SIG-M5 treated with dmso at 0.1 percent for 504 hours (cell line): ENCODE measurements around the gene ESD.
"Not testable (repeated sequence)": the region's sequence is repeated elsewhere in the genome, so short reads cannot be mapped to it uniquely, and the experiment has no call there.

Source experiments
- DNase-seq: peaks from one replicate; lab custom pipeline; 2025; ENCODE audit not compliant: unreplicated experiment; lab: John Stamatoyannopoulos, UW

ESD gene

DNA sequence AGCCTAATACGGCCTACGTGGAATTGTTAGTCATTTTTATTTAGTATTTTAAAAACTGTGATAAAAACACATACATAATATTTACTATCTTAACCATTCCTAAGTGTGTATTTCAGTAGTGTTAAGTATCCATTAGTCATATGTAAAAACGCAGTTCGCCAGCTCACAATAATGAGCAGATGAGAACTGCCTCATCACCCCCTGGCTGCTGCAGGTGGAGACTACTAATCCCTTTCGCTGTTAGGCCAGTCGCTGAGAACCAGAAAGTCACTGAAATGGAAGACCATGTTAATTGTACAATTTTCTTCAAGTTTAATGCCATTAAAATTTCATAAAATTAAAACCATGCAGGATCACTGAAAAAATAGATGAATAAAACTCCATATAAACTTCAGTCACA lies 1.6 kb downstream of the ESD start:
- DNase-seq = no peak

DNA sequence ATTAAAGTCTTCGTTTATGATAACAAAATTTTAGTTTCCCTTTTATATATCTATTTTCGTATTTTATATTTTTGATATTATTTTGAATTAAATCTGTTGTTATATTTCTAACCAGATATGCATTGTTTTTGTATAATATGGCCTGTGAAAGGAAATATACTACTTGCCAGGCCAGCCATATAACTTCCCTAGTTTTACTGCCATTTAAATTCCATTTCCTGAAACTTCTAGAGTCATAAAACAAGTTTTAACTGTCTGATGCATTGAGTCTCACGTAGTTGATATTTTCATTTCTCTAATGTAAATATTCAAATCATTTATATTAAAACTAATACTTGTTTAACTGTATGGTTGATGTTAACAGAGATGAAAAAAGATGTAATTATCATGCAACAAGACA lies 13.5 kb downstream of the ESD start:
- DNase-seq = no peak

DNA sequence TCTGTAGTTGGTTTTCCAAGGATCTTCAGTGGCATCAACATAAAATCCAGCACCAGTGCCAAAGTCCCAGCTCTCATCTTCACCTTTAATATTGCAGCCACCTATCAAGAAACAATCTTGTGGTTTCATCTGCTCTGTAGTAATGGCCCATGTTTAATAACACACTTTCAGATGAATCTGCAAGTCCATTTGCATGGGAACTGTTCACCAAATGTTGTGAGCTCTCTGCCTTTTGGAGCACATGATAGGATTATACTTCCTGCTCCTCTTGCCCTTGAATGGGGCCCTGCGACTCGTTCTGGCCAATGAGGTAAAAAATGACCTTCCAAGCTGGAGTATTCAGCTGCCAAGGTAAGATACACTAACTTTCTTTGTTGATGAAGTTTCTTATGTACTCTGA lies 14.3 kb downstream of the ESD start:
- DNase-seq = no peak

DNA sequence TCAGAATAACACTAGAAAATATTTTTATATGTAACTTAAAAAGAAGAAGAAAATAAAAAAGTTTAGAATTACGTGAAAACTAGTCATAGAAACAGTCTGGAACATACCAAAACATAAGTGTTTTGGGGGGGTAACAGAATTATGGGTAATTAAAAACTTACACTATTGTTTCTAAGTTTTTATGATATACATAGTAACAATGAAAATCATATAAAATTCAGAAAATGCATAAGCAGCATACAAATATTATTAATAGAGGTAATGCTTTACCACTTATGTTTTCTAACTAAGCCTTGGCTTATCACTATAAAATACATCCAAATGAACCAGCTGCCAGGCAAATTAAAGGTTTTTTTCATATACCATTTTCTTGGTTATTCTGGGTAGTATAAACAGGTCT lies 14.9 kb downstream of the ESD start:
- no peak for DNase-seq

DNA sequence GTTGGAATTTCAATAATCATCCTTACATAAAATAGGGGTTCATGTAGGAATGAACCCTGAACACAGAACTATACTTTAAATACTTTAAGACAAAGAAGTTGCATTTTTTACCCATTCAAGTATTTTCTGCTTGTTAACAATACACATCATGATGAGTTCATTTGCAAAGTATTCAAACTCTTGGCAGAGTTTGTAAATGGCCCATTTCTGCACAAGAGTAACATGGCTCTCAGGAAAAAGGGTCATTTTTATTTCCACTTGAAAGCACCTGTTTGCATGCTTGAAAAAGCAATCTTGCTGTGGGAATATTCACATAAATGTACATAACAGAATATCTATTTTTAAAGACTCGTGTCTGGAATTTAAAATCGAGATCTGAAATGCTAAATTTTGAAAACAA lies 18.1 kb downstream of the ESD start:
- no peak for DNase-seq

DNA sequence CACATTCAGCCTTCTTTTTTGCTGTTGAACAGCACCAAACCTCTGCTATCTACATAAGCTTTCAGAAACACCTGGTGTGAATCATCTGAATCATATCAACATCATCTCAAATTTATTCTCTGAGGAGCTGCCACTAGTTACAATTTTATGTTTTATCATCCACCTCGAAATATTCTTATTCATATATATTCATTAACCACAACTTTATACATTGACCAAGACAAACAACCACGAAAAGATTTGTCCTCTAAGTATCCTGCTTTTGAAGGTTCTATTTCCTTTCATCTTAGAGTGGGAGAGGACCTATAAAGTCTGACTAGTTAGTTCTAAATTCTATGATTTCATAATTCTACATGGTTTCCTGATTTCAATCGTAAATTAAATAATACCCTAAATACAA lies 18.9 kb downstream of the ESD start:
- no peak for DNase-seq

DNA sequence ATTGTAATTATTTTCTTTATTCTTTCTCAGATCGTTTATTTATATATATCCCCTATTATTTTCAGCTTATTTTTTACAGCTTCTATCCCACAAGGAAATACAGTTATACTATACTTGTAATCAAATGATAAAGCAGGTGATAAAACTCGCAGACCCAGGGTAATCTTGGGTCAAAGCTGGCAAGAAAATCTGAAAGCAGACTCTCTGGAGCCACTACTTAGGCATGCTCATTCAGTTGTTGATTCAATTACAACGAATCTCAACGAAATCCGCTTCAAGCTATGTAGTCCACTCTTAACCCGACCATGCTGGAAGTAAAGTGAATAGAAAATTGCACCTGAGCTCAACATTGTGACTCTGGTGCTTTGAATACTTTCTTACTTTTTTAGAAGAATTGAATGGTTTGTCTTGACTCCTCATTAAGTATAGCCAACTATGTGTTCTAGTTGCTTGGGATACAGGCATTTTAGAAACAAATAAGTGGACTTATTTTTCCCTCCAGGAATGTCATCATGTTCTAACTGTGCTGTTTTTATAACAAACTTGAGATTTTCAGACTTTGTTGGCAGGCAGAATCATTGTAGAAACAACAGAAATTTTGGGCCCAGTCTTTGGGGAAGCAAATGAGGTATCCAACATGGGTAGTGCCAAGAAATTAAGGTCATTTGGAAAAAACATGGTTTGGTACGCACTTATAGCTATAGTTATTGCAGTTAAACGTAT lies 21.4 kb downstream of the ESD start:
- DNase-seq = no peak

DNA sequence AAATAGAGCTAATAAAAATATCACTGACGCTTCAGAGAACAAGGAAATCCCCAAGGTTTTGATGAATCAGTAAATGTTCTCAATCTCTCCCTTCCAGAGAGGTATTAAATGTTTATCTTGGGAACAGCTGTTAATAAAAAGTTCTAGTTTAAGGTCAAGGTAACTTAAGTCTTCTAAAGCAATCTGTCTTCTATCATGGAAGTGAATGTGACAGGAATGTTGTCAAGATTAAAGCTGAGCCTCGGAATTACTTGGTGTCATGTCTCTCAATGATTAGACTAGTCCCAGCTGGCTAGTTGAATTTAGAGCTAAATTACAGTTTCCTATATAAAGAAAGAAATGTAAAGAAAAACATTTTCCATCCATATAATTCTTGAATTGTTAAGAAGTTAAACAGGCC lies 23.4 kb downstream of the ESD start:
- no peak for DNase-seq

DNA sequence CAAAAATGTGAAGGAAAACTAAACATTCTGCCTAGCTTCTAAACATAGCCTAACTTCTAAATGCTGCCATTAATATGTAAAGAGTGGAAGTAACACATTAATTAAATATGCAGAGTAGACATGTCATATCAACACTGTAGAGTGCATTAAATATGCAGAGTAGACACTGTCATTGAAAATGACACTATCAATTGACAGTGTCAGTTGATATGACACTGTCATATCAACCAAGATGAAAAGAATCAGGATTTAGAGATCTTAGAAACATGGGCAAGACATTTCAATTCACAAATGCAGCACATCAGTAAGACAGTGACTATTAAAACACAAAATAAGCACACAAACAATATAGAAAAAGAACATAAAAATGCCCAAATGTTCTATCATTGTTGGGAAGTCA lies 25.3 kb downstream of the ESD start:
- DNase-seq = no peak

DNA sequence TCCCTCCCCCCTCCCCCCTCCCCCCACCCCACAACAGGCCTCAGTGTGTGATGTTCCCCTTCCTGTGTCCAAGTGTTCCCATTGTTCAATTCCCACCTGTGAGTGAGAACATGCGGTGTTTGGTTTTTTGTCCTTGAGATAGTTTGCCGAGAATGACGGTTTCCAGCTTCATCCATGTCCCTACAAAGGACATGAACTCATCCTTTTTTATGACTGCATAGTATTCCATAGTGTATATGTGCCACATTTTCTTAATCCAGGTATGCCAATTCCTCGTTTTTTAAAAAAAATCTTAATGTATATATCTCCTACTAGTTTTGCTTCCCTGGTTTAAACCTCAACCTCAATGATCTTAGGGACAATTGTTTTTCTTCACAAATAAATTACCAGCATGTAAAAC lies 27.0 kb downstream of the ESD start:
- DNase-seq = not testable (repeated sequence)

DNA sequence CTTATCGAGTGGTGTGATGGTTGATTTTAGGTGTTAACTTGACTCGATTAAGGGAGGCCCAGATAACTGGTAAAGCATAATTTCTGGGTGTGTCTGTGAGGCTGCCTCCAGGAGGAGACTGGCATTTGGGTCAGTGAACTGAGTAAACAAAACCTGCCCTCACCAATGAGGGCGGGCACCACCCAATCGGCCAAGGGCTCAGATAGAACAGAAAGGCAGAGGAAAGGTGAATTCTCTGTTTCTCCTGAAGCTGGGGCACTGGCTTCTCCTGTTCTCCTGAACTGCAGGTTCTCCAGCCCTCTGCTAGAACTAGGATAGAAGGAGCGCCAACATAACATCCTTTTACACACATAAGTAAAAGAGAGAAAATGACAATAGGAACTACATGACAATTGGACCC lies 35.1 kb downstream of the ESD start:
- DNase-seq = no peak

DNA sequence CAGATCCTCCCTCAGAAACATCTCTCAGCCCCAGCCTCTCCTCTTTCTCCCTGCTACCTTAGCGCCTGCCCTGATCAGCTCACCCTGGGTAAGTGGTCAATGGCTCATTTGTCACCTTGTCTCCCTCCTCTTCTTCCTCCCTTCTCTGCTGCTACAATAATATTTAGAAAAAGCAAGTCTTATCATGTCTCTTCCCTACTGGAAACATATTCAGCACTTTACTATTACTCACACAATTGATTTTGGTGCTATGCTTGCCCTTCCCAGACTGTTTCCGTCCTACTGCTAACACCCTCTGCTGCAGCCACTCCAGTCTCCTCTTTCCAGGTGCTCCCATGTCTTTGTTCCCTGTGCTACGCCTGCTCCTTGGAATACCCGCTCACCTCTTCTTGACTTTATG lies 35.8 kb downstream of the ESD start:
- DNase-seq = no peak

DNA sequence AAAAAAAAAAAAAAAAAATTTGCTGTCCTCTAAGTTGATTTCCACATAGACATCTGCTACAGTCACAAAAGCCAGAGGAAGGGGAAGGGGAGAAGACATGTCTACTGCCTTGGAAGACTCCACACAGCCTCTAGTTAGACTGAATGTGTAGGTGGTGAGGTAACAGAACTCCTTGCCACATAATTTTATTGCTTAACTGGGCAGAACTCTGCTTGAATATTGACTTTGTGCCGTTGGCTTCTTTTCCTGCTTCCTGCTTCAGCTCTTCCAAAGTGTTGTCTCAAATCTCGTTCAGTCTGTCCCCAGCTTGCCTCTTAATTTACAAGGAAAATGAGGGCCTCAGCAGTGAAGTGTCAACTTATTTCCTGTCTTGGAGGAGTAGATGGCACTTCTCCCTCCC lies 37.1 kb downstream of the ESD start:
- DNase-seq = peak; percentile 95

DNA sequence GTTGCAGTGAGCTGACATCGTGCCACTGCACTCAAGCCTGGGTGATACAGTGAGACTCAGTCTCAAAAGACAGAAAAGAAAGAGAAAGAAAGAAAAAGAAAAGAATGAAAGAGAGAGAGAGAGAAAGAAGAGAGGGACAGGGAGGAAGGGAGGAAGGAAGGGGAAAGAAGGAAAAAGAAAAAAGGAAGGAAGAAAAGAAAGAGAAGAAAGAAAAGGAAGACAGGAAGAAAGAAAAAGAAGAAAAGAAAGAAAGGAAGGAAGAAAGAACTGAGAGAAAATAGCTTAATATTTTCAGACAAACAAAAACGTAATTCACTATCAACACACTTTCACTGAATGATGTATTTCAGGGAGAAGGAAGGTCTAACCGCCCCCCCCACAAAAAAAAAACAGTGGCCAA lies 39.3 kb downstream of the ESD start:
- no peak for DNase-seq

DNA sequence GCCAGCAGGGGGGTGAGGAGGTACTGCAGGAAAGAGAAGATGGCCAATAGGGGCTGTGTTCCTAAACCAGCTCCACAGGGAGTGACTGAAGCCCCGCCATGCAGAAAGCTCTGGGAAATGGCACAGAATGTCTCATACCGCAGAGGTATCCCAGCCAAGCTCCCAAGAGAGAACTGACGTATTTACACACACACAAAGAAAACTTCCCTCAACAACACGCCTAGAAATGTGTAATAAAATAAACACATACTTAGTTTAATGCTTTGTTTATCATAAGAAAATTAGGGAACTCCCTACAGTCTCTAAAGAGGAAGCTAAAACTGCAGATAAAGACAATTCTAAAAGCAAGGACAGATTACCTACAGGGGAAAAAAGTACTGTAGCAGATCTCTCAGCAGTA lies 40.0 kb downstream of the ESD start:
- DNase-seq = no peak

DNA sequence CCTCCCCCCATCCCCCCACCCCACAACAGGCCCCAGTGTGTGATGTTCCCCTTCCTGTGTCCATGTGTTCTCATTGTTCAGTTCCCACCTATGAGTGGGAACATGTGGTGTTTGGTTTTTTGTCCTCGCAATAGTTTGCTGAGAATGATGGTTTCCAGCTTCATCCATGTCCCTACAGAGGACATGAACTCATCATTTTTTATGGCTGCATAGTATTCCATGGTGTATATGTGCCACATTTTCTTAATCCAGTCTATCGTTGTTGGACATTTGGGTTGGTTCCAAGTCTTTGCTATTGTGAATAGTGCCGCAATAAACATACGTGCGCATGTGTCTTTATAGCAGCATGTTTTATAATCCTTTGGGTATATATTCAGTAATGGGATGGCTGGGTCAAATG lies 41.5 kb downstream of the ESD start:
- not testable (repeated sequence) for DNase-seq

DNA sequence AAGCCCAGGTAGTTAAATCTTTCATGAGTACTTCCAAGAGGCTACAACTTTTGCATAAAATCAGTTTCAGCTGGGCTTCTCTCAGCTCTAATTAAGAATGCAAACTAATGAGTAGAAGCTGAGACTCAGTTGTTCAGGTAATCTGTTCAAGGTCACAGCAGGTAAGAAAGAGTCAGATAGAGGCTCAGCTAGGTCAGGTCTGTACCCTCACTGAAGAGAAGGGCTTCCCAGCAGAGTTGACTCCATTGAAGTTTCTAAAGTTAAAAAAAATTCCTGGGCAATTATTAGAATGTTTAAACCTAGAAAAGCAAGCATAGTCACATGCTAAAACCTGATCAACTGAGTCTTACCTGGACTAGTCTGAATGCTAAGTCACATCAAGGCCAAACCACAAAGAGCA lies 42.1 kb downstream of the ESD start:
- no peak for DNase-seq

DNA sequence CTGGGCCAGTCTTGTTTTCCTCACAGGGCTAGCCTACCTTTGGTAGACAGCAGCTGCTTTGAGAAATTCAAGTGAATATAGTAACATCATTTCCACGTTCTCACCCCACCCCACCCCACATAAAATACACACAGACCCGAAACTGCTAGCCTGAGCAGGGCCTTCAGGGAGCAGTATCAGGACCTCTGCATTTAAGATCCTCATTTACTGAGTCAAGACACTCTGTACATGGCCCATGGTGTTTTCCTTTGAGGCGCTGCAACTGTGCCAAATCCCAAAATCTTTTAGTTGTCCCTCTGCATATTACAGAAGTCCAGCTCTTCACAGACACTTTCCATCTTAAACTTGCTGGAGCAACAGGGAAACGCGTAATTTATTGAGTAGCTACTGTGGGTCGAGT lies 43.0 kb downstream of the ESD start:
- DNase-seq = no peak

DNA sequence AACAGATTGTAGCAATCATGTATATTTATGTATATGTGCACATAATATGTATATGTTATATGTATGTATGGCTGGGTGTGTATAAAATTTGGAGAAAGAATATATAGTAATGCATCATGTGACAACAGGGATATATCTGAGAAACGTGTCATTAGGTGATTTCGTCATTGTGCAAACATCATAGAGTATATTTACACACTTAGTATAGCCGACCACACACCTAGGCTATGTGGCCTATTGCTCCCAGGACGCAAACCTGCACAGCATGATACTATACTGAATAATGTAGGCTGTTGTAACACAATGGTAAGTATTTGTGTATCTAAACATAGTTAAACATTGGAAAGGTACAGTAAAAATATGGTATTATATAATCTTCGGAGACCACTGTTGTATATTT lies 43.8 kb downstream of the ESD start:
- DNase-seq = no peak

DNA sequence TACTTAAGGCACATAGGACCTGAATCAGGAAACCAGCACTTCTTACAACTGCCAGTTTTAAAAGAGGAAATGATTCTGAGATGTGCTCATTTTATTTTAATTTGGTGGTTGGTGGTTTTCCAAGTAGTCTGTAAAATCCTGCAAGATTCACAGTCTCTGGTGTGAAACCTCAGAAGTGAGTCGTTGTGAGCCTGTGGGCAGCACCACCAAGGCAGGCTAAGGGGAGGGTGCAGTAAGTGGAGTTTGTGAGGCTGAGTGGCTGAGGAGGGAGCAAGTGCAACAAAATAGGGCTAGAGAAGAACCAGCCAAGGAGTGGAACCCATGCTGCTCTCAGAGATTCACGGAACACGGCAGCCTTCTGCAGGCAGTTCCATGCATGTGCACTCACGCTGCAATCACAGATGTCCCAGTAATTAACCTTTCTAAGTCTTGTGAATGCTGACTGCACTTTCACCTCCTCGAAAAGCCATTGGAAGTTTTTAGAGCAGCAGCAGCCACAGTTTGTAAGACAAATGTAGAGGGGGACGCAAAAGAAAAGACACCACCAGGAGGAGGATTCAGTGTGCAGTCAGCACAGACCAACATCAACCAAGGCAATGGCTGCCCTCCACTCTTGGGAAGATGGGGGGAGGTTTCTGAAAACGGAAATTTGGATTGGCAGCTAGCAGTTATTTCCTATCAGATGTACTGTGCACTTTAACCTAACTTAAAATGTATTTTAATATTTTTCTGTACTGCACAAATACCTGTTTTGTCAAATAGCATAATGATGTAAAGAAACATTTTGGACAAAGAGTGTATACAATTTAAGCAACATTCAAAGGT lies 44.9 kb downstream of the ESD start:
- DNase-seq = peak; percentile 95

DNA sequence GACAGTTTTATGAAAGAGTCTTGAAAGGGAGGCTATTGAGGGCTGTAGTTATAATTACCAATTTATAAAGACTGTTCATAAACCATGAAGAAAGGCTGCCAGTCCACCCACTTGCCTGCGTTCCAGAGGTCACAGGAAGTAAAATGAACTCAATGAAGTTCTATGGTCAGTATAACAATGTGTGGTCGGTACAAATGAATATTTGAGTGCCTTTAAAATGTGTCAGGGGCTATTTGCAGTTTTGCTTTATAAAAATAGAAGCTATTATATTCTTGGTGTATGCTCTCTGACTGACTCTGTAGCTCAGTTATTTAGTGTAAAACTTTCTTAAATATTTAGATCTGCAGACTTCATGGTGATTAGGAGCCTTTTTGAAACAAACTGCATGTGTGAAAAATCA lies 47.0 kb downstream of the ESD start:
- no peak for DNase-seq

DNA sequence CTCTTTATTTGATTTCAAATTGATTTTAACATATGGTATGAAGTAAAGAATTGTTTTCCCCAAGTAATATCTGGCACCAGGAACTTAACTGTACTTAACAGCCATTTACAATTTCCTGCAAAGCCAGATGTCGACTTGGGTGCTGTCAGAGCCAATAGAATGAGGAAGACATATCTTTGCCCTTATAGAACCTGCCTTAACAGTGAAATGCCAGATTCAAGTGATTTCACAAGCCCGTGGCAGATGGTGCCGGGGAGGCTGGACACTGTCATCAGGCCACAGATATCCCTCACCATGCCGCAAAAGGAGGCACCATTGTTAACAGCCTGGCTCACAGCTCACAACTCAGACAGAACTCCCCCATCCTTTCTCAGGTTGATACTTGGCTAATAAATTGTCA lies 48.7 kb downstream of the ESD start:
- no peak for DNase-seq
